Aorta (tissue), 4 donors: ENCODE results near the gene POC1A. TPM values are rescaled to one million over a fixed set of nuclear protein-coding genes. Genes with fewer than 3 reads are reported as not detected.

Experiments used
- polyA plus RNA-seq, 2 donors: library from polyadenylated mRNA; stranded (reverse); fragments of 200-250 nt; gene quantifications; one replicate each; pipeline ENCODE4 v1.2.3, GENCODE V29; 2013
- total RNA-seq, 2 donors: library from RNA; stranded (reverse); fragmentation: NEBNext Ultra II Directional; extraction: Animal tissue kit (Norgen Biotek cat#: 25700); gene quantifications; one replicate each; pipeline ENCODE4 v1.2.1, GENCODE V29; 2021
- donor health status: healthy with polysubstance abuse.
- donor health status: Bipolar disorder and iron deficiency.
- donor health status: DM: no; HTN: no; CAD: no.
- donor health status: DM: yes; HTN: yes; CAD: no.

The POC1A gene
- total and polyA plus RNA-seq, 4 donors: 0.38 to 2.1 (median 1.2) TPM

Other genes with a start within 250 kb of the POC1A start
- 10 to 100 TPM in 1 of 2 donors, 1 to 10 TPM in 1; 9.3 to 11.4 TPM for gene RRP9, start 212.5 kb downstream of the POC1A start, total RNA-seq
- 10 to 100 TPM in 1 of 2 donors, 1 to 10 TPM in 1; 5.0 to 11.0 TPM for gene RRP9, start 212.5 kb downstream of the POC1A start, polyA plus RNA-seq
- gene PARP3, start 212.1 kb downstream of the POC1A start, total RNA-seq: 10 to 100 TPM; 11.6 to 18.1 TPM
- 10 to 100 TPM; 11.0 to 35.0 TPM for gene PARP3, start 212.1 kb downstream of the POC1A start, polyA plus RNA-seq
- not detected for gene GPR62, start 199.0 kb downstream of the POC1A start, total RNA-seq
- under 1 TPM in 1 of 2 donors, not detected in 1; 0.15 TPM for gene GPR62, start 199.0 kb downstream of the POC1A start, polyA plus RNA-seq
- 10 to 100 TPM; 58.1 to 63.7 TPM for gene PCBP4, start 187.0 kb downstream of the POC1A start, total RNA-seq
- 100 to 1,000 TPM in 1 of 2 donors, 10 to 100 TPM in 1; 29.4 to 124 TPM for gene PCBP4, start 187.0 kb downstream of the POC1A start, polyA plus RNA-seq
- gene ABHD14B, start 180.4 kb downstream of the POC1A start, total RNA-seq: 10 to 100 TPM; 18.2 to 40.0 TPM
- 10 to 100 TPM; 44.2 to 45.3 TPM for gene ABHD14B, start 180.4 kb downstream of the POC1A start, polyA plus RNA-seq
- 10 to 100 TPM in 1 of 2 donors, 1 to 10 TPM in 1; 4.7 to 16.0 TPM for gene ABHD14A, start 179.4 kb downstream of the POC1A start, total RNA-seq
- gene ABHD14A, start 179.4 kb downstream of the POC1A start, polyA plus RNA-seq: 10 to 100 TPM in 1 of 2 donors, 1 to 10 TPM in 1; 9.5 to 23.0 TPM
- gene ACY1, start 170.9 kb downstream of the POC1A start, total RNA-seq: 10 to 100 TPM in 1 of 2 donors, 1 to 10 TPM in 1; 7.2 to 16.5 TPM
- gene ACY1, start 170.9 kb downstream of the POC1A start, polyA plus RNA-seq: 100 to 1,000 TPM in 1 of 2 donors, 10 to 100 TPM in 1; 12.2 to 102 TPM
- gene RPL29, start 158.5 kb downstream of the POC1A start, total RNA-seq: 100 to 1,000 TPM; 617 to 792 TPM
- 1,000 to 10,000 TPM; 1,520 to 2,218 TPM for gene RPL29, start 158.5 kb downstream of the POC1A start, polyA plus RNA-seq
- 10 to 100 TPM; 36.8 to 54.1 TPM for gene DUSP7, start 97.9 kb downstream of the POC1A start, total RNA-seq
- 10 to 100 TPM in 1 of 2 donors, 1 to 10 TPM in 1; 8.8 to 14.4 TPM for gene DUSP7, start 97.9 kb downstream of the POC1A start, polyA plus RNA-seq
- 10 to 100 TPM; 30.2 to 34.5 TPM for gene ALAS1, start 43.7 kb upstream of the POC1A start, total RNA-seq
- 10 to 100 TPM; 14.4 to 16.5 TPM for gene ALAS1, start 43.7 kb upstream of the POC1A start, polyA plus RNA-seq
- under 1 TPM; 0.42 to 0.81 TPM for gene TLR9, start 71.2 kb upstream of the POC1A start, total RNA-seq
- not detected for gene TLR9, start 71.2 kb upstream of the POC1A start, polyA plus RNA-seq
- gene TWF2, start 84.7 kb upstream of the POC1A start, total RNA-seq: 10 to 100 TPM; 40.5 to 52.2 TPM
- 10 to 100 TPM; 42.3 to 48.0 TPM for gene TWF2, start 84.7 kb upstream of the POC1A start, polyA plus RNA-seq
- 10 to 100 TPM; 26.7 to 43.4 TPM for gene PPM1M, start 91.3 kb upstream of the POC1A start, total RNA-seq
- gene PPM1M, start 91.3 kb upstream of the POC1A start, polyA plus RNA-seq: 10 to 100 TPM; 26.2 to 33.7 TPM
- gene WDR82, start 124.2 kb upstream of the POC1A start, total RNA-seq: 10 to 100 TPM; 58.1 to 72.4 TPM
- gene WDR82, start 124.2 kb upstream of the POC1A start, polyA plus RNA-seq: 10 to 100 TPM; 27.9 to 31.6 TPM
- gene GLYCTK, start 133.4 kb upstream of the POC1A start, total RNA-seq: 10 to 100 TPM in 1 of 2 donors, 1 to 10 TPM in 1; 9.7 to 13.9 TPM
- gene GLYCTK, start 133.4 kb upstream of the POC1A start, polyA plus RNA-seq: 10 to 100 TPM in 1 of 2 donors, 1 to 10 TPM in 1; 9.9 to 15.6 TPM
- 10 to 100 TPM; 10.3 to 24.1 TPM for gene DNAH1, start 161.9 kb upstream of the POC1A start, total RNA-seq
- 10 to 100 TPM in 1 of 2 donors, under 1 TPM in 1; 0.88 to 11.3 TPM for gene DNAH1, start 161.9 kb upstream of the POC1A start, polyA plus RNA-seq